HepG2 (cell line): ENCODE data around the gene MGA. TPM values are rescaled to one million over a fixed set of nuclear protein-coding genes. Genes with fewer than 3 reads are reported as not detected.
A peak's percentile ranks its signal among the peaks of the same experiment; 100 is the strongest.

Experiments
- ATF7-NPFF ChIP-seq: sonication (generic); formaldehyde crosslinking; IDR thresholded peaks from 2 replicates; pipeline ENCODE4 v1.8.1; 2023; ENCODE audit warnings: mild to moderate bottlenecking, low read depth, missing genetic modification reagents, moderate library complexity
- GABPA ChIP-seq, 2 experiments: IDR thresholded peaks; 2 replicates each; pipeline ENCODE4 v1.6.1; 2011 to 2016; ENCODE audit warnings: low read depth in 2 of 2, low read length in 1 of 2, missing biosample characterization in 1 of 2, missing genetic modification characterization in 1 of 2
- HDAC6 ChIP-seq: fragments of 200-600 bp; sonication (generic); IDR thresholded peaks from 2 replicates; pipeline ENCODE4 v1.7.0; 2017; ENCODE audit warnings: mild to moderate bottlenecking, antibody characterized with exemption, low read length, low read depth
- HNRNPH1 ChIP-seq: fragments of 200-400 bp; formaldehyde crosslinking; optimal IDR thresholded peaks from 2 replicates; pipeline ENCODE3; 2017; ENCODE audit warnings: mild to moderate bottlenecking, low read depth, low read length
- KLF11 ChIP-seq: IDR thresholded peaks from 2 replicates; pipeline ENCODE4 v1.6.1; 2016; ENCODE audit warnings: missing compliant biosample characterization
- KLF15 ChIP-seq: sonication (generic); formaldehyde crosslinking; IDR thresholded peaks from 2 replicates; pipeline ENCODE4 v1.8.1; 2023; ENCODE audit warnings: borderline replicate concordance, mild to moderate bottlenecking, inconsistent platforms, missing genetic modification reagents, mixed read lengths
- KMT2A ChIP-seq: sonication (generic); formaldehyde crosslinking; IDR thresholded peaks from 2 replicates; pipeline ENCODE4 v1.4.0; 2020; ENCODE audit warnings: missing genetic modification reagents
- MED8 ChIP-seq: sonication (generic); formaldehyde crosslinking; IDR thresholded peaks from 2 replicates; pipeline ENCODE4 v1.8.1; 2023; ENCODE audit warnings: mild to moderate bottlenecking, missing genetic modification reagents; ENCODE audit not compliant: insufficient replicate concordance
- NFIB ChIP-seq: sonication (generic); formaldehyde crosslinking; IDR thresholded peaks from 2 replicates; pipeline ENCODE4 v1.9.0; 2021; ENCODE audit warnings: missing genetic modification reagents, mild to moderate bottlenecking, borderline replicate concordance
- POGK ChIP-seq: sonication (generic); formaldehyde crosslinking; conservative IDR thresholded peaks from 2 replicates; pipeline ENCODE4 v1.8.0; 2022; ENCODE audit warnings: mild to moderate bottlenecking, moderate library complexity, missing genetic modification reagents
- RXRB ChIP-seq: IDR thresholded peaks from 2 replicates; pipeline ENCODE4 v1.6.1; 2016; ENCODE audit warnings: borderline replicate concordance, missing genetic modification reagents, missing compliant biosample characterization
- SMARCC2 ChIP-seq: fragments of 450-650 bp; IDR thresholded peaks from 2 replicates; pipeline ENCODE4 v1.6.1; 2017; ENCODE audit warnings: antibody characterized with exemption, mild to moderate bottlenecking
- SRSF1 ChIP-seq: fragments of 200-400 bp; formaldehyde crosslinking; optimal IDR thresholded peaks from 2 replicates; pipeline ENCODE3; 2017; ENCODE audit warnings: mild to moderate bottlenecking, low read depth, low read length, moderate library complexity
- TFDP1 ChIP-seq: IDR thresholded peaks from 2 replicates; pipeline ENCODE4 v1.6.1; 2016; ENCODE audit warnings: missing compliant biosample characterization, missing genetic modification reagents, borderline replicate concordance
- WIZ ChIP-seq: sonication (generic); formaldehyde crosslinking; IDR thresholded peaks from 2 replicates; pipeline ENCODE4 v1.5.1; 2020; ENCODE audit warnings: mild to moderate bottlenecking, missing genetic modification reagents
- ZFP90 ChIP-seq: sonication (generic); formaldehyde crosslinking; IDR thresholded peaks from 2 replicates; pipeline ENCODE4 v1.8.0; 2022; ENCODE audit warnings: missing genetic modification reagents, mild to moderate bottlenecking, inconsistent platforms, borderline replicate concordance
- ZNF260 ChIP-seq: sonication (generic); formaldehyde crosslinking; IDR thresholded peaks from 2 replicates; pipeline ENCODE4 v1.4.0; 2020; ENCODE audit warnings: missing genetic modification reagents, low read depth, mild to moderate bottlenecking, borderline replicate concordance
- ZNF317 ChIP-seq: sonication (generic); formaldehyde crosslinking; IDR thresholded peaks from 2 replicates; pipeline ENCODE4 v1.5.0; 2020; ENCODE audit warnings: mild to moderate bottlenecking, missing genetic modification reagents
- ZNF362 ChIP-seq: sonication (generic); formaldehyde crosslinking; IDR thresholded peaks from 2 replicates; pipeline ENCODE4 v1.4.0; 2020; ENCODE audit warnings: missing genetic modification reagents, mild to moderate bottlenecking, borderline replicate concordance
- ZNF513 ChIP-seq: sonication (generic); formaldehyde crosslinking; conservative IDR thresholded peaks from 2 replicates; pipeline ENCODE4 v1.5.0; 2020; ENCODE audit warnings: missing genetic modification reagents
- ZNF530 ChIP-seq: sonication (generic); formaldehyde crosslinking; IDR thresholded peaks from 2 replicates; pipeline ENCODE4 v1.5.0; 2020; ENCODE audit warnings: low read depth, mild to moderate bottlenecking, missing genetic modification reagents
- ZNF839 ChIP-seq: sonication (generic); formaldehyde crosslinking; IDR thresholded peaks from 2 replicates; pipeline ENCODE4 v1.4.0; 2020; ENCODE audit warnings: missing genetic modification reagents, mild to moderate bottlenecking, borderline replicate concordance
- ZNF850 ChIP-seq: sonication (generic); formaldehyde crosslinking; conservative IDR thresholded peaks from 2 replicates; pipeline ENCODE4 v1.9.0; 2021; ENCODE audit warnings: mild to moderate bottlenecking, missing genetic modification reagents
- ZSCAN12 ChIP-seq: sonication (generic); formaldehyde crosslinking; IDR thresholded peaks from 2 replicates; pipeline ENCODE4 v1.9.0; 2021; ENCODE audit warnings: mild to moderate bottlenecking, missing genetic modification reagents
- polyA plus RNA-seq, 8 experiments: library from polyadenylated mRNA; depleted of rRNA in 3 of 8; stranded (reverse) in 7 of 8; unstranded in 1 of 8; fragments of >200 nt; fragmentation: Illumina TruSeq in 4 of 8; extraction: Trizol in 4 of 8; gene quantifications; 2 replicates each; pipeline versions ENCODE4 v1.2.1 to v1.2.3, GENCODE V29; 2011 to 2016; ENCODE audit warnings: low read depth in 4 of 8, missing spikeins in 1 of 8, mixed read lengths in 1 of 8; ENCODE audit not compliant: insufficient read depth in 1 of 8
- total RNA-seq, 5 experiments: library from RNA; depleted of rRNA; stranded (reverse); fragments of >200 nt; fragmentation: Illumina TruSeq; extraction: Trizol; gene quantifications; 2 replicates each; pipeline ENCODE4 v1.2.3, GENCODE V29; 2016; ENCODE audit warnings: low read depth in 1 of 5

The MGA gene
- total and polyA plus RNA-seq, 2 of the 13 experiments (the other 11 are each of a cell fraction or from before 2014, with no cell fraction given): 5.3 to 59.0 TPM

GRCh38 chr15:41774062-41774881, 114.1 kb downstream of the MGA start, which contains the start of gene MAPKBP1 (continued):
- TF ChIP-seq ZNF513 (CRISPR knock-in tag) (no peak), ZNF530 (CRISPR knock-in tag) (no peak), KLF15 (CRISPR knock-in tag) (peak; percentile 77; the same call in 1 of the 2 replicates), ZNF362 (CRISPR knock-in tag) (peak; percentile 61; the same call in 1 of the 2 replicates), GABPA (IDR thresholded peaks at IDR 0.05; ENCODE audit: low read depth, low read length) (no peak), GABPA (CRISPR knock-in tag; IDR thresholded peaks at IDR 0.05; ENCODE audit: low read depth) (no peak), RXRB (CRISPR knock-in tag) (peak; percentile 54; the same call in 1 of the 2 replicates), ZSCAN12 (CRISPR knock-in tag) (no peak), ZNF260 (CRISPR knock-in tag) (no peak), ZNF317 (peak; percentile 36; the same call in 1 of the 2 replicates), WIZ (peak; percentile 52; the same call in 1 of the 2 replicates), MED8 (CRISPR knock-in tag) (peak; percentile 15), HDAC6 (no peak), KMT2A (CRISPR knock-in tag) (peak; percentile 97), HNRNPH1 (no peak), ZNF850 (CRISPR knock-in tag) (no peak), SMARCC2 (no peak), POGK (CRISPR knock-in tag) (peak; percentile 98), ZFP90 (CRISPR knock-in tag) (peak; percentile 95), ATF7-NPFF (CRISPR knock-in tag) (peak; percentile 94), ZNF839 (peak; percentile 40; the same call in 1 of the 2 replicates), SRSF1 (no peak), NFIB (no peak), TFDP1 (CRISPR knock-in tag) (peak; percentile 87), KLF11 (CRISPR knock-in tag) (no peak; the same call in 1 of the 2 replicates)
